B cell (primary cell): ENCODE results near the gene CLK1. TPM values are rescaled to one million over a fixed set of nuclear protein-coding genes. Genes with fewer than 3 reads are reported as not detected.
A peak's percentile ranks its signal among the peaks of the same experiment; 100 is the strongest.

ENCODE experiments used
- ATAC-seq: fragments of 200-7000 bp; cut with Tn5 transposase; one replicate; pipeline ENCODE4 v1.10.0; 2021; ENCODE audit warnings: low read depth, mild to moderate bottlenecking, moderate number of reproducible peaks, moderate library complexity
- CTCF ChIA-PET: fragments of 350-600 bp; sonication (Branson Sonifier 250); formaldehyde crosslinking; loops from one replicate; lab custom pipeline; 2021; ENCODE audit warnings: antibody characterized with exemption, inconsistent platforms; lab: Charles Lee
- POLR2A ChIA-PET: fragments of 350-600 bp; sonication (Branson Sonifier 250); formaldehyde crosslinking; loops from one replicate; lab custom pipeline; 2021; ENCODE audit warnings: antibody characterized with exemption; lab: Charles Lee
- DNase-seq: peaks from one replicate; pipeline ENCODE4 v3.0.0; 2013
- H2AFZ ChIP-seq: 2 replicates; pipeline ENCODE4 v1.6.1; 2012; ENCODE audit warnings: mild to moderate bottlenecking, low read depth, low read length; ENCODE audit not compliant: insufficient read depth, poor library complexity, severe bottlenecking
- H3K27ac ChIP-seq, 2 donors: 1 replicate in 1 of 2; 2 replicates in 1 of 2; pipeline ENCODE4 v1.5.1; 2012 to 2013; ENCODE audit warnings: low read length in 2 of 2, mild to moderate bottlenecking in 2 of 2, moderate library complexity in 1 of 2
- H3K27me3 ChIP-seq, 4 experiments: fragments of 200-600 bp in 1 of 4; sonication (generic) in 1 of 4; replicated peaks in 1 of 4; 1 replicate in 2 of 4; 2 replicates in 2 of 4; pipeline versions ENCODE4 v1.6.1 to v1.7.0; 2013 to 2016; ENCODE audit warnings: low read length in 3 of 4, mild to moderate bottlenecking in 2 of 4, mixed read lengths in 1 of 4, moderate library complexity in 1 of 4; ENCODE audit not compliant: insufficient read depth in 4 of 4, control insufficient read depth in 3 of 4; ENCODE audit errors: control extremely low read depth in 1 of 4
- H3K36me3 ChIP-seq, 2 experiments: replicated peaks in 1 of 2; 1 replicate in 1 of 2; 2 replicates in 1 of 2; pipeline versions ENCODE4 v1.6.1 to v1.7.1; 2013; ENCODE audit warnings: low read length in 1 of 2; ENCODE audit not compliant: insufficient read depth in 2 of 2, control insufficient read depth in 1 of 2; ENCODE audit errors: control extremely low read depth in 1 of 2, extremely low read depth in 1 of 2
- H3K4me1 ChIP-seq, 2 donors: fragments of 200-600 bp in 1 of 2; sonication (generic) in 1 of 2; 1 replicate in 1 of 2; 2 replicates in 1 of 2; pipeline versions ENCODE4 v1.5.1 to v1.6.1; 2013 to 2017; ENCODE audit warnings: low read length in 2 of 2; ENCODE audit not compliant: control insufficient read depth in 2 of 2, insufficient read depth in 2 of 2
- H3K4me2 ChIP-seq: replicated peaks from 2 replicates; pipeline ENCODE3; 2012; ENCODE audit warnings: mild to moderate bottlenecking, low read depth, low read length; ENCODE audit not compliant: poor library complexity, severe bottlenecking
- H3K4me3 ChIP-seq, 5 experiments: fragments of 200-600 bp in 1 of 5; sonication (generic) in 1 of 5; 1 replicate in 3 of 5; 2 replicates in 2 of 5; pipeline versions ENCODE4 v1.5.1 to v1.7.0; 2011 to 2016; ENCODE audit warnings: low read length in 4 of 5, mild to moderate bottlenecking in 4 of 5, low read depth in 2 of 5, control low read depth in 1 of 5, moderate library complexity in 1 of 5; ENCODE audit not compliant: insufficient read depth in 1 of 5; ENCODE audit errors: control extremely low read depth in 1 of 5, extremely low read depth in 1 of 5
- H3K79me2 ChIP-seq: fragments of 200-600 bp; sonication (generic); one replicate; pipeline ENCODE4 v1.6.0; 2016; ENCODE audit warnings: low read length; ENCODE audit not compliant: control insufficient read depth, insufficient read depth
- H3K9ac ChIP-seq: fragments of 200-600 bp; sonication (generic); 2 replicates; pipeline ENCODE4 v1.6.1; 2017; ENCODE audit warnings: mild to moderate bottlenecking, low read length, moderate library complexity
- H3K9me3 ChIP-seq, 3 donors: one replicate each; pipeline versions ENCODE4 v1.6.1 to v1.7.1; 2013; ENCODE audit warnings: low read length in 2 of 3; ENCODE audit not compliant: control insufficient read depth in 2 of 3, insufficient read depth in 1 of 3; ENCODE audit errors: control extremely low read depth in 1 of 3
- H4K20me1 ChIP-seq: 2 replicates; pipeline ENCODE4 v1.6.0; 2012; ENCODE audit warnings: mild to moderate bottlenecking, low read length; ENCODE audit not compliant: insufficient read depth, control insufficient read depth, poor library complexity, severe bottlenecking
- H3K27ac Mint-ChIP-seq: one replicate; pipeline ENCODE4 v1.8.0; 2021; ENCODE audit warnings: mixed read lengths
- H3K27me3 Mint-ChIP-seq: one replicate; pipeline ENCODE4 v1.8.0; 2021; ENCODE audit warnings: mixed read lengths
- H3K4me1 Mint-ChIP-seq: one replicate; pipeline ENCODE4 v1.8.0; 2021; ENCODE audit warnings: mixed read lengths
- H3K4me3 Mint-ChIP-seq: one replicate; pipeline ENCODE4 v1.8.0; 2021; ENCODE audit warnings: mixed read lengths
- H3K9me3 Mint-ChIP-seq: one replicate; pipeline ENCODE4 v1.8.0; 2022; ENCODE audit warnings: mixed read lengths; ENCODE audit not compliant: insufficient read depth
- CTCF ChIP-seq: fragments of 200-600 bp; IDR thresholded peaks from one replicate; pipeline ENCODE4 v1.8.0; 2022; ENCODE audit warnings: antibody characterized with exemption, mild to moderate bottlenecking
- EZH2 ChIP-seq: IDR thresholded peaks from 2 replicates; pipeline ENCODE4 v1.6.1; 2012; ENCODE audit warnings: borderline replicate concordance, low read depth, mild to moderate bottlenecking, moderate library complexity, low read length; ENCODE audit not compliant: insufficient read depth, poor library complexity, severe bottlenecking
- WGBS: methylation state at CpG from one replicate; pipeline ENCODE4 v1.1.5; 2013; ENCODE audit warnings: missing lambda C conversion rate; ENCODE audit not compliant: insufficient coverage; 5-methylcytosine and 5-hydroxymethylcytosine counted together
- intact Hi-C: fragments of 100-400 bp; cut with micrococcal nuclease; formaldehyde crosslinking; loops from one replicate; pipeline ENCODE4 v1.10.0; 2022
- polyA plus RNA-seq: library from polyadenylated mRNA; depleted of rRNA; stranded (reverse); fragments of >200 nt; gene quantifications from 2 replicates; pipeline ENCODE4 v1.2.3, GENCODE V29; 2012
- total RNA-seq, 2 donors: library from RNA; stranded (reverse); fragments of 120-200 nt in 1 of 2; gene quantifications; 1 replicate in 1 of 2; 2 replicates in 1 of 2; pipeline versions ENCODE4 v1.2.3 to v1.2.4, GENCODE V29; 2013 to 2022

CLK1 gene
- total and polyA plus RNA-seq, 2 donors (not counting 1 experiment from before 2014, with no cell fraction given), result 396 to 579 TPM

- H3K4me1 Mint-ChIP-seq, result peaks cover 4% of the 10 kb centered on the region
- ChIA-PET POLR2A (interaction anchor here (0.7 kb wide), 1 partner anchor 272 kb away, joined by 5 read pairs; no protein-coding TSS in a partner anchor), CTCF (interaction anchor here (0.8 to 8.0 kb wide), 18 partner anchors 9 to 459 kb away, joined by 3 to 97 read pairs (median 4); partner anchors contain the start of genes CASP10, HYCC2, NIF3L1 and ORC2)
- H2AFZ ChIP-seq, result no peak overlapping the region
- no peak overlapping the region for H3K4me2 ChIP-seq
- no peaks in the 10 kb centered on the region for H3K9me3 Mint-ChIP-seq
- intact Hi-C loops, result loop anchor here (1.0 kb wide), 2 partner anchors 272 to 327 kb away; no protein-coding TSS in a partner anchor
- H3K9me3 ChIP-seq, result no peaks in the 10 kb centered on the region
- peak overlapping the region; percentile 7 for H3K27ac Mint-ChIP-seq
- H4K20me1 ChIP-seq, result no peaks in the 10 kb centered on the region
- no peak overlapping the region for H3K4me3 ChIP-seq
- H3K36me3 ChIP-seq, result peaks cover 17 to 42% of the 10 kb centered on the region in 2 experiments
- ATAC-seq (no peak), DNase-seq (peak; percentile 48)
- no CpG with 5 or more reads among the region's 2 CpGs for WGBS
- no peaks in the 10 kb centered on the region for H3K27me3 Mint-ChIP-seq
- H3K4me1 ChIP-seq, result no peaks in the 10 kb centered on the region
- no peaks in the 10 kb centered on the region for H3K79me2 ChIP-seq
- no peak overlapping the region for H3K9ac ChIP-seq
- TF ChIP-seq CTCF (peak; percentile 44), EZH2 (no peak)
- no peak overlapping the region for H3K27ac ChIP-seq
- H3K27me3 ChIP-seq, result no peaks in the 10 kb centered on the region
- no peak overlapping the region for H3K4me3 Mint-ChIP-seq
These were observed 41.3 kb upstream of the CLK1 start for GRCh38 chr2:200905618-200906296.
